HEK293 (cell line): ENCODE results near the gene C4orf17.

Experiments used
- CTCF ChIA-PET: fragments of 350-600 bp; formaldehyde crosslinking; extraction: SDS; loops from one replicate; lab custom pipeline; 2021; ENCODE audit warnings: antibody characterized with exemption; lab: Yijun Ruan, JAX
- POLR2A ChIA-PET: fragments of 300-600 bp; formaldehyde crosslinking; extraction: SDS; loops from one replicate; lab custom pipeline; 2020; ENCODE audit warnings: antibody characterized with exemption, inconsistent platforms; lab: Yijun Ruan, JAX
- H3K27ac ChIP-seq: fragments of 200-500 bp; sonication (Bioruptor generic); 2 replicates; pipeline ENCODE4 v1.5.1; 2014; ENCODE audit warnings: low read depth, low read length, control low read depth, inconsistent platforms; ENCODE audit errors: extremely low read depth
- H3K36me3 ChIP-seq, 2 experiments: fragments of 200-500 bp in 1 of 2; sonication (Bioruptor generic) in 1 of 2; 1 replicate in 1 of 2; 2 replicates in 1 of 2; pipeline ENCODE4 v1.5.1; 2014 to 2017; ENCODE audit warnings: inconsistent platforms in 2 of 2, low read length in 2 of 2; ENCODE audit not compliant: control insufficient read depth in 2 of 2, insufficient read depth in 1 of 2
- H3K4me1 ChIP-seq: fragments of 200-500 bp; sonication (Bioruptor generic); 2 replicates; pipeline ENCODE4 v1.5.1; 2014; ENCODE audit warnings: mild to moderate bottlenecking, low read length, inconsistent platforms; ENCODE audit not compliant: control insufficient read depth, insufficient read depth
- H3K4me3 ChIP-seq: 2 replicates; pipeline ENCODE4 v1.5.1; 2011; ENCODE audit warnings: low read depth, mild to moderate bottlenecking, control low read depth, low read length, moderate library complexity
- H3K9me3 ChIP-seq: fragments of 200-500 bp; sonication (Bioruptor generic); 2 replicates; pipeline ENCODE4 v1.5.1; 2014; ENCODE audit warnings: low read depth, low read length, inconsistent platforms; ENCODE audit not compliant: control insufficient read depth, insufficient read depth
- EGR2 ChIP-seq: fragments of 450-650 bp; formaldehyde crosslinking; IDR thresholded peaks from 2 replicates; pipeline ENCODE4 v1.5.1; 2016; ENCODE audit warnings: low read depth, missing biosample characterization, missing genetic modification characterization
- FEZF1 ChIP-seq: fragments of 450-650 bp; formaldehyde crosslinking; IDR thresholded peaks from 2 replicates; pipeline ENCODE4 v1.5.1; 2016; ENCODE audit warnings: missing biosample characterization, missing genetic modification characterization
- GFI1B ChIP-seq: fragments of 450-650 bp; formaldehyde crosslinking; IDR thresholded peaks from 2 replicates; pipeline ENCODE4 v1.5.1; 2016; ENCODE audit warnings: missing biosample characterization, missing genetic modification characterization
- HIC1 ChIP-seq: fragments of 450-650 bp; formaldehyde crosslinking; IDR thresholded peaks from 2 replicates; pipeline ENCODE4 v1.5.1; 2016; ENCODE audit warnings: missing biosample characterization, missing genetic modification characterization
- HOXC10 ChIP-seq: sonication (generic); formaldehyde crosslinking; IDR thresholded peaks from 2 replicates; pipeline ENCODE4 v1.8.1; 2023; ENCODE audit warnings: mild to moderate bottlenecking, missing genetic modification reagents
- MYNN ChIP-seq: fragments of 450-650 bp; formaldehyde crosslinking; IDR thresholded peaks from 2 replicates; pipeline ENCODE4 v1.5.1; 2016; ENCODE audit warnings: missing biosample characterization, missing genetic modification characterization, borderline replicate concordance
- MZF1 ChIP-seq: fragments of 450-650 bp; formaldehyde crosslinking; IDR thresholded peaks from 2 replicates; pipeline ENCODE4 v1.5.1; 2017; ENCODE audit warnings: missing biosample characterization, missing genetic modification characterization, borderline replicate concordance
- OSR2 ChIP-seq: fragments of 450-650 bp; formaldehyde crosslinking; IDR thresholded peaks from 2 replicates; pipeline ENCODE4 v1.5.1; 2016; ENCODE audit warnings: missing biosample characterization, missing genetic modification characterization
- OVOL3 ChIP-seq: fragments of 450-650 bp; formaldehyde crosslinking; IDR thresholded peaks from 2 replicates; pipeline ENCODE4 v1.5.1; 2016; ENCODE audit warnings: missing biosample characterization, missing genetic modification characterization
- ZBTB48 ChIP-seq: fragments of 450-650 bp; formaldehyde crosslinking; IDR thresholded peaks from 2 replicates; pipeline ENCODE4 v1.5.1; 2016; ENCODE audit warnings: missing biosample characterization, missing genetic modification characterization
- ZNF140 ChIP-seq: fragments of 450-650 bp; formaldehyde crosslinking; IDR thresholded peaks from 2 replicates; pipeline ENCODE4 v1.5.1; 2016; ENCODE audit warnings: missing biosample characterization, missing genetic modification characterization
- ZNF169 ChIP-seq: fragments of 450-650 bp; formaldehyde crosslinking; IDR thresholded peaks from 2 replicates; pipeline ENCODE4 v1.5.1; 2016; ENCODE audit warnings: missing biosample characterization, missing genetic modification characterization
- ZNF2 ChIP-seq: fragments of 450-650 bp; formaldehyde crosslinking; IDR thresholded peaks from 2 replicates; pipeline ENCODE4 v1.5.1; 2016; ENCODE audit warnings: missing biosample characterization, missing genetic modification characterization
- ZNF266 ChIP-seq: fragments of 450-650 bp; formaldehyde crosslinking; IDR thresholded peaks from 2 replicates; pipeline ENCODE4 v1.5.1; 2016; ENCODE audit warnings: missing biosample characterization, missing genetic modification characterization, low read depth
- ZNF302 ChIP-seq: fragments of 450-650 bp; formaldehyde crosslinking; IDR thresholded peaks from 2 replicates; pipeline ENCODE4 v1.5.1; 2016; ENCODE audit warnings: missing biosample characterization, missing genetic modification characterization, low read depth
- ZNF335 ChIP-seq: fragments of 450-650 bp; formaldehyde crosslinking; conservative IDR thresholded peaks from 2 replicates; pipeline ENCODE4 v1.5.1; 2016; ENCODE audit warnings: missing biosample characterization, missing genetic modification characterization
- ZNF362 ChIP-seq: fragments of 450-650 bp; formaldehyde crosslinking; IDR thresholded peaks from 2 replicates; pipeline ENCODE4 v1.5.1; 2016; ENCODE audit warnings: missing biosample characterization, missing genetic modification characterization
- ZNF366 ChIP-seq: fragments of 450-650 bp; formaldehyde crosslinking; conservative IDR thresholded peaks from 2 replicates; pipeline ENCODE4 v1.5.1; 2016; ENCODE audit warnings: missing biosample characterization, missing genetic modification characterization
- ZNF391 ChIP-seq: fragments of 450-650 bp; formaldehyde crosslinking; IDR thresholded peaks from 2 replicates; pipeline ENCODE4 v1.5.1; 2016; ENCODE audit warnings: low read depth, missing biosample characterization, missing genetic modification characterization, borderline replicate concordance
- ZNF404 ChIP-seq: fragments of 450-650 bp; formaldehyde crosslinking; IDR thresholded peaks from 2 replicates; pipeline ENCODE4 v1.5.1; 2017; ENCODE audit warnings: missing biosample characterization, missing genetic modification characterization
- ZNF449 ChIP-seq: fragments of 450-650 bp; formaldehyde crosslinking; IDR thresholded peaks from 2 replicates; pipeline ENCODE4 v1.5.1; 2017; ENCODE audit warnings: missing biosample characterization, mild to moderate bottlenecking, missing genetic modification characterization, moderate library complexity
- ZNF473 ChIP-seq: fragments of 450-650 bp; formaldehyde crosslinking; IDR thresholded peaks from 2 replicates; pipeline ENCODE4 v1.5.1; 2017; ENCODE audit warnings: missing biosample characterization, missing genetic modification characterization
- ZNF521 ChIP-seq: fragments of 450-650 bp; formaldehyde crosslinking; IDR thresholded peaks from 2 replicates; pipeline ENCODE4 v1.5.1; 2017; ENCODE audit warnings: missing biosample characterization, mild to moderate bottlenecking, missing genetic modification characterization
- ZNF629 ChIP-seq: fragments of 450-650 bp; formaldehyde crosslinking; IDR thresholded peaks from 2 replicates; pipeline ENCODE4 v1.5.1; 2017; ENCODE audit warnings: missing biosample characterization, missing genetic modification characterization
- ZNF654 ChIP-seq: fragments of 450-650 bp; formaldehyde crosslinking; IDR thresholded peaks from 2 replicates; pipeline ENCODE4 v1.5.1; 2016; ENCODE audit warnings: low read depth, missing biosample characterization, missing genetic modification characterization
- ZNF658 ChIP-seq: fragments of 450-650 bp; formaldehyde crosslinking; IDR thresholded peaks from 2 replicates; pipeline ENCODE4; 2016; ENCODE audit warnings: missing biosample characterization, missing genetic modification characterization
- ZNF707 ChIP-seq: fragments of 450-650 bp; formaldehyde crosslinking; IDR thresholded peaks from 2 replicates; pipeline ENCODE4 v1.5.1; 2016; ENCODE audit warnings: missing biosample characterization, missing genetic modification characterization
- ZNF776 ChIP-seq: fragments of 450-650 bp; formaldehyde crosslinking; IDR thresholded peaks from 2 replicates; pipeline ENCODE4 v1.5.0; 2017; ENCODE audit warnings: missing biosample characterization, missing genetic modification characterization, borderline replicate concordance
- ZNF843 ChIP-seq: fragments of 450-650 bp; formaldehyde crosslinking; IDR thresholded peaks from 2 replicates; pipeline ENCODE4 v1.5.1; 2016; ENCODE audit warnings: missing biosample characterization, missing genetic modification characterization
- ZSCAN30 ChIP-seq: fragments of 450-650 bp; IDR thresholded peaks from 2 replicates; pipeline ENCODE4 v1.5.1; 2018; ENCODE audit warnings: missing biosample characterization, mild to moderate bottlenecking, missing genetic modification characterization, moderate library complexity
- ZXDB ChIP-seq: fragments of 450-650 bp; formaldehyde crosslinking; IDR thresholded peaks from 2 replicates; pipeline ENCODE4 v1.5.1; 2016; ENCODE audit warnings: missing biosample characterization, missing genetic modification characterization

C4orf17 gene

GRCh38 chr4:99587309-99587708 is 76.5 kb downstream of the C4orf17 start:
- H3K9me3 ChIP-seq = no peaks in the 10 kb centered on the region
- no peak for TF ChIP-seq ZNF391 (tag by site-specific recombination)
- no peak for TF ChIP-seq ZNF404
- no peak for TF ChIP-seq MYNN (tag by site-specific recombination)
- no peak for TF ChIP-seq ZSCAN30 (tag by site-specific recombination)
- TF ChIP-seq ZNF140 (tag by site-specific recombination) = no peak
- TF ChIP-seq ZNF658 (tag by site-specific recombination) = no peak
- no peak for TF ChIP-seq ZNF707 (tag by site-specific recombination)
- TF ChIP-seq ZNF2 (tag by site-specific recombination) = no peak
- ChIA-PET POLR2A (interaction anchor here (1.3 kb wide), 1 partner anchor 23 kb away, joined by 3 read pairs; the partner anchor contains the start of gene TRMT10A), CTCF (interaction anchor here (0.7 kb wide), 1 partner anchor 9 kb away, joined by 4 read pairs; no protein-coding TSS in a partner anchor)
- H3K4me1 ChIP-seq = peaks cover 8% of the 10 kb centered on the region
- H3K36me3 ChIP-seq = no peaks in the 10 kb centered on the region
- no peak overlapping the region for H3K4me3 ChIP-seq
- H3K27ac ChIP-seq = no peak overlapping the region

- Histone ChIP-seq H3K4me1 (peaks cover 8% of the 10 kb centered on the region), H3K36me3 (no peaks in the 10 kb centered on the region), H3K27ac (no peak overlapping the region), H3K4me3 (no peak overlapping the region), H3K9me3 (no peaks in the 10 kb centered on the region)
- TF ChIP-seq ZXDB (0 out of 2 replicates have a peak, but pooled peaks have one; percentile 27), ZNF366 (tag by site-specific recombination) (peak; percentile 41), ZNF629 (tag by site-specific recombination) (peak; percentile 20; the same call in 1 of the 2 replicates), ZNF843 (tag by site-specific recombination) (0 out of 2 replicates have a peak, but pooled peaks have one; percentile 30), HIC1 (peak; percentile 40; the same call in 1 of the 2 replicates), MZF1 (tag by site-specific recombination) (no peak), ZBTB48 (tag by site-specific recombination) (no peak), OSR2 (tag by site-specific recombination) (no peak), FEZF1 (0 out of 2 replicates have a peak, but pooled peaks have one; percentile 10), ZNF654 (tag by site-specific recombination) (0 out of 2 replicates have a peak, but pooled peaks have one; percentile 13), GFI1B (tag by site-specific recombination) (peak; percentile 78), EGR2 (no peak), ZNF473 (no peak)
- ChIA-PET POLR2A (interaction anchor here (1.3 kb wide), 1 partner anchor 24 kb away, joined by 3 read pairs; the partner anchor contains the start of gene TRMT10A), CTCF (no interaction called here)
These were observed 77.0 kb downstream of the C4orf17 start for GRCh38 chr4:99587803-99588202.

GRCh38 chr4:99591757-99592156 is 80.9 kb downstream of the C4orf17 start:
- ChIA-PET CTCF (interaction anchor here (0.7 kb wide), 2 partner anchors 13 to 125 kb away, joined by 5 read pairs; no protein-coding TSS in a partner anchor), POLR2A (no interaction called here)
- Histone ChIP-seq H3K9me3 (no peaks in the 10 kb centered on the region), H3K36me3 (no peaks in the 10 kb centered on the region), H3K27ac (no peak overlapping the region), H3K4me1 (peaks cover 4% of the 10 kb centered on the region), H3K4me3 (no peak overlapping the region)
- no peak for TF ChIP-seq ZNF449
- no peak for TF ChIP-seq ZNF302 (tag by site-specific recombination)
- TF ChIP-seq OVOL3 (tag by site-specific recombination) = no peak
- TF ChIP-seq EGR2 = no peak
- no peak for TF ChIP-seq ZNF776
- TF ChIP-seq HOXC10 (CRISPR knock-in tag) = no peak
- TF ChIP-seq ZNF362 (tag by site-specific recombination) = no peak
- no peak for TF ChIP-seq ZNF335 (tag by site-specific recombination)
- no peak for TF ChIP-seq ZNF169 (tag by site-specific recombination)
- no peak for TF ChIP-seq ZNF266 (tag by site-specific recombination)
- TF ChIP-seq ZNF521 = no peak
